ENCODE data around the gene B3GALNT1.
"Not testable (repeated sequence)": the region's sequence is repeated elsewhere in the genome, so short reads cannot be mapped to it uniquely, and the experiment has no call there.

Gene B3GALNT1

GRCh38 chr3:161049683-161050248 is 55.4 kb downstream of the B3GALNT1 start:
- no peaks in the 10 kb centered on the region for H3K4me1 ChIP-seq (ENCODE audit: insufficient read depth, low read length)
- H3K27me3 ChIP-seq (ENCODE audit: insufficient read depth, low read length), result no peaks in the 10 kb centered on the region
- no peaks in the 10 kb centered on the region for H3K36me3 ChIP-seq (ENCODE audit: insufficient read depth, low read depth, low read length)
- no peak overlapping the region for H3K4me3 ChIP-seq (ENCODE audit: low read length)
- H3K9ac ChIP-seq (ENCODE audit: low read depth, low read length), result no peak overlapping the region
- no peak overlapping the region for H3K27ac ChIP-seq (ENCODE audit: low read length)
- no peaks in the 10 kb centered on the region for H3K9me3 ChIP-seq (ENCODE audit: insufficient read depth, low read depth, low read length)

- H3K27ac ChIP-seq (ENCODE audit: low read length), result no peak overlapping the region
- H3K9me3 ChIP-seq (ENCODE audit: insufficient read depth, low read depth, low read length), result no peaks in the 10 kb centered on the region
- no peak overlapping the region for H3K9ac ChIP-seq (ENCODE audit: low read depth, low read length)
- H3K27me3 ChIP-seq (ENCODE audit: insufficient read depth, low read length), result no peaks in the 10 kb centered on the region
- no peaks in the 10 kb centered on the region for H3K36me3 ChIP-seq (ENCODE audit: insufficient read depth, low read depth, low read length)
- no peaks in the 10 kb centered on the region for H3K4me1 ChIP-seq (ENCODE audit: insufficient read depth, low read length)
- no peak overlapping the region for H3K4me3 ChIP-seq (ENCODE audit: low read length)
Measured at GRCh38 chr3:161043336-161044035, 61.7 kb downstream of the B3GALNT1 start.

GRCh38 chr3:161042023-161042501 is 63.1 kb downstream of the B3GALNT1 start:
- H3K4me3 ChIP-seq (ENCODE audit: low read length), result no peak overlapping the region
- no peak overlapping the region for H3K27ac ChIP-seq (ENCODE audit: low read length)
- H3K27me3 ChIP-seq (ENCODE audit: insufficient read depth, low read length), result no peaks in the 10 kb centered on the region
- H3K9me3 ChIP-seq (ENCODE audit: insufficient read depth, low read depth, low read length), result no peaks in the 10 kb centered on the region
- H3K4me1 ChIP-seq (ENCODE audit: insufficient read depth, low read length), result no peaks in the 10 kb centered on the region
- H3K36me3 ChIP-seq (ENCODE audit: insufficient read depth, low read depth, low read length), result no peaks in the 10 kb centered on the region
- H3K9ac ChIP-seq (ENCODE audit: low read depth, low read length), result no peak overlapping the region

GRCh38 chr3:161038725-161039124 is 66.4 kb downstream of the B3GALNT1 start:
- no peak overlapping the region for H3K27ac ChIP-seq (ENCODE audit: low read length)
- H3K27me3 ChIP-seq (ENCODE audit: insufficient read depth, low read length), result no peaks in the 10 kb centered on the region
- no peak overlapping the region for H3K9ac ChIP-seq (ENCODE audit: low read depth, low read length)
- H3K4me1 ChIP-seq (ENCODE audit: insufficient read depth, low read length), result no peaks in the 10 kb centered on the region
- no peaks in the 10 kb centered on the region for H3K9me3 ChIP-seq (ENCODE audit: insufficient read depth, low read depth, low read length)
- no peaks in the 10 kb centered on the region for H3K36me3 ChIP-seq (ENCODE audit: insufficient read depth, low read depth, low read length)
- no peak overlapping the region for H3K4me3 ChIP-seq (ENCODE audit: low read length)

- Histone ChIP-seq H3K27me3 (ENCODE audit: insufficient read depth, low read length) (no peaks in the 10 kb centered on the region), H3K9me3 (ENCODE audit: insufficient read depth, low read depth, low read length) (no peaks in the 10 kb centered on the region), H3K9ac (ENCODE audit: low read depth, low read length) (no peak overlapping the region), H3K4me1 (ENCODE audit: insufficient read depth, low read length) (no peaks in the 10 kb centered on the region), H3K27ac (ENCODE audit: low read length) (no peak overlapping the region), H3K36me3 (ENCODE audit: insufficient read depth, low read depth, low read length) (no peaks in the 10 kb centered on the region), H3K4me3 (ENCODE audit: low read length) (no peak overlapping the region)
Measured at GRCh38 chr3:161035711-161036110, 69.4 kb downstream of the B3GALNT1 start.

GRCh38 chr3:161034913-161035550 is 70.1 kb downstream of the B3GALNT1 start:
- H3K4me1 ChIP-seq (ENCODE audit: insufficient read depth, low read length); H3K36me3 ChIP-seq (ENCODE audit: insufficient read depth, low read depth, low read length); H3K27ac ChIP-seq (ENCODE audit: low read length); H3K9me3 ChIP-seq (ENCODE audit: insufficient read depth, low read depth, low read length); H3K4me3 ChIP-seq (ENCODE audit: low read length); H3K9ac ChIP-seq (ENCODE audit: low read depth, low read length); H3K27me3 ChIP-seq (ENCODE audit: insufficient read depth, low read length): not testable (repeated sequence)

Data from iPS-20b (cell line).